ENCODE data around the gene NPEPL1. TPM values are rescaled to one million over a fixed set of nuclear protein-coding genes. Genes with fewer than 3 reads are reported as not detected.

Gene NPEPL1
- total and polyA plus RNA-seq, 9 donors: 6.2 to 41.0 (median 33.9) TPM

DNA sequence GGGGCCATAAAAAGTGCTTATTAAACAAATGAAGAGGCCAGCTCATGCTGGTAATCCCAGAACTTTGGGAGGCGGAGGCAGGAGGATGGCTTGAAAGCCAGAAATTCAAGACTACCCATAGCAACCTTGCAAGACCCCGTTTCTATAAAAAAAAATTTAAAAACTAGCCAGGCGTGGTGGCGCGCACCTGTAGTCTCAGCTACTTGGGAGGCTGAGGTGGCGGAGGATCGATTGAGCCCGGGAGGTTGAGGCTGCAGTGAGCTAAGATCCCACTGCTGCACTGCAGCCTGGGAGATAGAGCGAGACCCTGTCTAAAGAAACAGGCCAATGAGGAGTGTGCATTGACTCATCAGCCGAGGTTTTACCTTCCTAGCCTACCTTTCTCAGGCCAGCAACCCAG, 15.2 kb downstream of the NPEPL1 start:
- H3K27me3 ChIP-seq: no peaks in the 10 kb centered on the region
- H3K4me1 ChIP-seq (ENCODE audit: insufficient read depth): no peaks in the 10 kb centered on the region
- H3K36me3 ChIP-seq: no peaks in the 10 kb centered on the region
- DNase-seq: no peak
- WGBS, 3 donors: 94 to 97% (median 96%) methylated on average over 10 of the region's 10 CpGs
- H3K27ac ChIP-seq: no peak overlapping the region
- intact Hi-C loops (cut with DNase I): no loop called here
- H3K9me3 ChIP-seq: no peaks in the 10 kb centered on the region
- TF ChIP-seq EP300 (IDR thresholded peaks at IDR 0.05) (no peak), POLR2A (IDR thresholded peaks at IDR 0.05) (no peak)
- TF ChIP-seq, protein P1, sequence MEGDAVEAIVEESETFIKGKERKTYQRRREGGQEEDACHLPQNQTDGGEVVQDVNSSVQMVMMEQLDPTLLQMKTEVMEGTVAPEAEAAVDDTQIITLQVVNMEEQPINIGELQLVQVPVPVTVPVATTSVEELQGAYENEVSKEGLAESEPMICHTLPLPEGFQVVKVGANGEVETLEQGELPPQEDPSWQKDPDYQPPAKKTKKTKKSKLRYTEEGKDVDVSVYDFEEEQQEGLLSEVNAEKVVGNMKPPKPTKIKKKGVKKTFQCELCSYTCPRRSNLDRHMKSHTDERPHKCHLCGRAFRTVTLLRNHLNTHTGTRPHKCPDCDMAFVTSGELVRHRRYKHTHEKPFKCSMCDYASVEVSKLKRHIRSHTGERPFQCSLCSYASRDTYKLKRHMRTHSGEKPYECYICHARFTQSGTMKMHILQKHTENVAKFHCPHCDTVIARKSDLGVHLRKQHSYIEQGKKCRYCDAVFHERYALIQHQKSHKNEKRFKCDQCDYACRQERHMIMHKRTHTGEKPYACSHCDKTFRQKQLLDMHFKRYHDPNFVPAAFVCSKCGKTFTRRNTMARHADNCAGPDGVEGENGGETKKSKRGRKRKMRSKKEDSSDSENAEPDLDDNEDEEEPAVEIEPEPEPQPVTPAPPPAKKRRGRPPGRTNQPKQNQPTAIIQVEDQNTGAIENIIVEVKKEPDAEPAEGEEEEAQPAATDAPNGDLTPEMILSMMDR (IDR thresholded peaks at IDR 0.05): no peak
- no peak overlapping the region for H3K4me3 ChIP-seq

DNA sequence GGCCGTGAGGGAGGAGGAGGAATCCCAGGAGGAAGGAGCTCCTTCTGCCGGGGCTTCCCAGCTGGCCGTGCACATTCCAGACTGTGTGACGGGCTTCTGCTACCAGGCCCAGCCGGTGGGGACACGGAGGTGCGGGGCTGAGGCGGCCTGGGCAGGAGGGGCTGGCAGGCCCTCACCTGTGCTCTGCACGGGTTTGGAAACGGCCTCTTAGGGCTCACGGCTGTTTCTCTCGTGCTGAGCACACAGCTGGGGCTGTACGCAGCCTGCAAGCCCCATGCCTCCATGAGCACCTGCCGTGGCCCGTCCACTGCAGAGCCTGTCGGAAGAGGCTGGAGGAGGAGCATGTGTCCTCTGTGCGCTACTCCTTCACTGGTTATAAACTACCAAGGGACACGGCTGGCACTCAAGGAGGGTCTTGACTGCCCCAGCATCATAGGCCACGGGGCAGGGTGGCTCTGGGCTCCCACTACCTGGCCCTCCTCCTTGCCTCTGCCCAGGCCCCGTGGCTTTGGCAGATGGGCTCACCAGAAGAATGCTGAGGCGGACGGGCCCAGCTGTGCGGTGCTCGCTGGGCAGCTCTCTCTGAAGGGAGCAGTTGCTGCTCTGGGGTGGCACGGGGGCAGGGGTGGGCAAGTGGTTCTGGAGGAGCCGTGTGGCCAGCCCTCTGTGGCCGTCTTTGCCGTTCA, 15.8 kb downstream of the NPEPL1 start:
- H3K36me3 ChIP-seq: no peaks in the 10 kb centered on the region
- peak in 3 of 5 donors; percentile 5 to 18 (median 10) for DNase-seq
- 84 to 88% (median 85%) methylated on average over 28 of the region's 28 CpGs for WGBS, 3 donors
- H3K27me3 ChIP-seq: no peaks in the 10 kb centered on the region
- no peak overlapping the region for H3K27ac ChIP-seq
- H3K4me3 ChIP-seq: no peak overlapping the region
- no peaks in the 10 kb centered on the region for H3K4me1 ChIP-seq (ENCODE audit: insufficient read depth)
- H3K9me3 ChIP-seq: no peaks in the 10 kb centered on the region
- no peak for TF ChIP-seq POLR2A (IDR thresholded peaks at IDR 0.05)
- TF ChIP-seq, protein P1 (IDR thresholded peaks at IDR 0.05): no peak
- no peak for TF ChIP-seq EP300 (IDR thresholded peaks at IDR 0.05)
- intact Hi-C loops (cut with DNase I): no loop called here

DNA sequence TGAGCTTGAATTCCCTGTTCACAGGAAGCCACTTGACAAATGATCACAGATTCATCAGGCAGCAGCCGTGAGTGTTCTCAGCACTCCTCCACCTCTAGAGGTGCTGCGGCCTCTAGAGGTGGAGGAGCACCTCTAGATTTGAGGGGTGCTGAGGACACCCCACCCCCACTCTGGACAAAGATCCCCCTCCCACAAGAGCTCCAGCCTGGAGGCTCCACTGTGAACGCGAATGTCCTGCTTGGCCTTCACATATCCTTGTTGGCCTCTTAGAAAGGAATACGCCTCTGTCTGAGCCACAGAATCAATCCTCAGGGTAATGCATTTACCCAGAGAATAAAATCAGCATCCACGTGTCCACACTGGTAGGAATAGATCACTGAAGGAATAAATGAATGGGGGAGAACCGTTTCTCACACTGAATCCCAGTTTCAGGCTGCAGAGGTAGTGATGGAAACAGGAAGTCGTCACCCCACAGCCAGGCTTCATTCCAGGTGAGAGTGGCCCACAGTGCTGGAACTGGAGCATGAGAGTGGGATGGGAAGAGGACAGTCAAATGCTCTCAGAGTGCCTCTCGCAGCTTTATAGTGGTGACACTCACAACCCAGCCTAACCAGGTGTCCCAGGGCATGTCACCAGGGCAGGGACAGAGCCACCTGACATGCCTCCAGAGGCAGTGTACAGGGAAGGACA, 16.6 kb downstream of the NPEPL1 start:
- DNase-seq: peak in 1 of 5 donors; percentile 4
- WGBS, 3 donors: 75 to 80% (median 79%) methylated on average over 9 of the region's 9 CpGs
- Histone ChIP-seq H3K27me3 (no peaks in the 10 kb centered on the region), H3K36me3 (no peaks in the 10 kb centered on the region), H3K9me3 (no peaks in the 10 kb centered on the region), H3K4me3 (no peak overlapping the region), H3K4me1 (ENCODE audit: insufficient read depth) (no peaks in the 10 kb centered on the region), H3K27ac (no peak overlapping the region)
- intact Hi-C loops (cut with DNase I): no loop called here
- TF ChIP-seq, protein P1 (IDR thresholded peaks at IDR 0.05): no peak
- TF ChIP-seq EP300 (IDR thresholded peaks at IDR 0.05): no peak

GRCh38 chr20:58709703-58710039, 17.1 kb downstream of the NPEPL1 start:
- H3K36me3 ChIP-seq: no peaks in the 10 kb centered on the region

More at GRCh38 chr20:58709703-58710039, 17.1 kb downstream of the NPEPL1 start:
- no peaks in the 10 kb centered on the region for H3K27me3 ChIP-seq
- no peaks in the 10 kb centered on the region for H3K9me3 ChIP-seq
- no peak for TF ChIP-seq EP300 (IDR thresholded peaks at IDR 0.05)
- TF ChIP-seq, protein P1 (IDR thresholded peaks at IDR 0.05): no peak
- no peak for TF ChIP-seq POLR2A (IDR thresholded peaks at IDR 0.05)
- intact Hi-C loops (cut with DNase I): no loop called here
- H3K4me3 ChIP-seq: no peak overlapping the region
- H3K27ac ChIP-seq: no peak overlapping the region
- peak in 1 of 5 donors; percentile 4 for DNase-seq
- no peaks in the 10 kb centered on the region for H3K4me1 ChIP-seq (ENCODE audit: insufficient read depth)
- WGBS, 3 donors: 86 to 88% (median 86%) methylated on average over 4 of the region's 4 CpGs
